Smooth muscle cell (in vitro differentiated cells): ENCODE data around the gene MOGAT2. TPM values are rescaled to one million over a fixed set of nuclear protein-coding genes. Genes with fewer than 3 reads are reported as not detected.

ENCODE experiments used
- DNase-seq: peaks from one replicate; lab custom pipeline; 2025; ENCODE audit not compliant: unreplicated experiment; lab: John Stamatoyannopoulos, UW
- H2AFZ ChIP-seq: fragments of 200-600 bp; sonication (generic); 2 replicates; pipeline ENCODE4 v1.6.0; 2016; ENCODE audit warnings: antibody characterized with exemption, low read depth, mild to moderate bottlenecking
- H3F3A ChIP-seq: fragments of 200-600 bp; sonication (generic); 2 replicates; pipeline ENCODE4 v1.6.0; 2017; ENCODE audit warnings: antibody characterized with exemption, low read depth
- H3K27ac ChIP-seq: fragments of 200-600 bp; sonication (generic); 2 replicates; pipeline ENCODE4 v1.5.1; 2016; ENCODE audit warnings: low read depth, mild to moderate bottlenecking
- H3K27me3 ChIP-seq: fragments of 200-600 bp; sonication (generic); 2 replicates; pipeline ENCODE4 v1.6.1; 2016; ENCODE audit warnings: low read depth, mild to moderate bottlenecking
- H3K36me3 ChIP-seq: fragments of 200-600 bp; sonication (generic); 2 replicates; pipeline ENCODE4 v1.5.1; 2016; ENCODE audit warnings: low read depth
- H3K4me1 ChIP-seq: fragments of 200-600 bp; sonication (generic); 2 replicates; pipeline ENCODE4 v1.5.1; 2016; ENCODE audit warnings: low read depth
- H3K4me2 ChIP-seq: fragments of 200-600 bp; sonication (generic); 2 replicates; pipeline ENCODE4 v1.6.0; 2016; ENCODE audit warnings: mild to moderate bottlenecking
- H3K4me3 ChIP-seq: fragments of 200-600 bp; sonication (generic); 2 replicates; pipeline ENCODE4 v1.5.1; 2016; ENCODE audit warnings: mild to moderate bottlenecking
- H3K79me2 ChIP-seq: fragments of 200-600 bp; sonication (generic); 2 replicates; pipeline ENCODE4 v1.6.0; 2016; ENCODE audit warnings: low read depth, mild to moderate bottlenecking
- H3K9ac ChIP-seq: fragments of 200-600 bp; sonication (generic); 2 replicates; pipeline ENCODE4 v1.6.0; 2016; ENCODE audit warnings: low read depth
- H3K9me3 ChIP-seq: fragments of 200-600 bp; sonication (generic); replicated peaks from 2 replicates; pipeline ENCODE4 v1.5.1; 2016; ENCODE audit warnings: low read depth
- H4K20me1 ChIP-seq: fragments of 200-600 bp; sonication (generic); 2 replicates; pipeline ENCODE4 v1.6.0; 2016; ENCODE audit warnings: low read depth
- WGBS: methylation state at CpG from one replicate; pipeline ENCODE4 v1.1.7; 2016; ENCODE audit warnings: low lambda C conversion rate; 5-methylcytosine and 5-hydroxymethylcytosine counted together
- polyA plus RNA-seq: library from polyadenylated mRNA; unstranded; fragments of >200 nt; fragmentation: Nextera tagmentation; extraction: Ambion mirVana; gene quantifications from 2 replicates; pipeline ENCODE4 v1.2.1, GENCODE V29; 2016
- small RNA-seq: library from RNA; depleted of rRNA; stranded (forward); fragments of <200 nt; gene quantifications from one replicate; pipeline ENCODE3, GENCODE V24; 2014
- total RNA-seq: library from RNA; depleted of rRNA; stranded (reverse); fragments of >200 nt; gene quantifications from 2 replicates; pipeline ENCODE4 v1.2.3, GENCODE V29; 2014
- TF ChIP-seq, protein P1 (sequence below): fragments of 200-600 bp; sonication (generic); IDR thresholded peaks from 2 replicates; pipeline ENCODE4 v1.5.1; 2017; ENCODE audit warnings: borderline replicate concordance, mild to moderate bottlenecking, antibody characterized with exemption; ENCODE audit not compliant: insufficient read depth, poor library complexity, severe bottlenecking

Gene MOGAT2
- total and polyA plus RNA-seq, 2 experiments from 2014 or later: not detected

GRCh38 chr11:75781831-75782230, 64.2 kb downstream of the MOGAT2 start:
- no peak overlapping the region for H3K4me2 ChIP-seq
- no peak for DNase-seq
- H3K4me3 ChIP-seq: no peak overlapping the region

More at GRCh38 chr11:75781831-75782230, 64.2 kb downstream of the MOGAT2 start:
- 95% methylated on average over 9 of the region's 9 CpGs for WGBS
- Histone ChIP-seq H2AFZ (no peak overlapping the region), H3K79me2 (no peaks in the 10 kb centered on the region), H3K9ac (no peak overlapping the region), H4K20me1 (no peaks in the 10 kb centered on the region), H3K36me3 (no peaks in the 10 kb centered on the region), H3K4me1 (no peaks in the 10 kb centered on the region), H3K27ac (no peak overlapping the region), H3K27me3 (no peaks in the 10 kb centered on the region), H3F3A (no peaks in the 10 kb centered on the region), H3K9me3 (no peaks in the 10 kb centered on the region)
- TF ChIP-seq, protein P1, sequence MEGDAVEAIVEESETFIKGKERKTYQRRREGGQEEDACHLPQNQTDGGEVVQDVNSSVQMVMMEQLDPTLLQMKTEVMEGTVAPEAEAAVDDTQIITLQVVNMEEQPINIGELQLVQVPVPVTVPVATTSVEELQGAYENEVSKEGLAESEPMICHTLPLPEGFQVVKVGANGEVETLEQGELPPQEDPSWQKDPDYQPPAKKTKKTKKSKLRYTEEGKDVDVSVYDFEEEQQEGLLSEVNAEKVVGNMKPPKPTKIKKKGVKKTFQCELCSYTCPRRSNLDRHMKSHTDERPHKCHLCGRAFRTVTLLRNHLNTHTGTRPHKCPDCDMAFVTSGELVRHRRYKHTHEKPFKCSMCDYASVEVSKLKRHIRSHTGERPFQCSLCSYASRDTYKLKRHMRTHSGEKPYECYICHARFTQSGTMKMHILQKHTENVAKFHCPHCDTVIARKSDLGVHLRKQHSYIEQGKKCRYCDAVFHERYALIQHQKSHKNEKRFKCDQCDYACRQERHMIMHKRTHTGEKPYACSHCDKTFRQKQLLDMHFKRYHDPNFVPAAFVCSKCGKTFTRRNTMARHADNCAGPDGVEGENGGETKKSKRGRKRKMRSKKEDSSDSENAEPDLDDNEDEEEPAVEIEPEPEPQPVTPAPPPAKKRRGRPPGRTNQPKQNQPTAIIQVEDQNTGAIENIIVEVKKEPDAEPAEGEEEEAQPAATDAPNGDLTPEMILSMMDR: no peak

Small RNAs within 50 kb of the gene (small RNA-seq; reads per million reads assigned to genes)
- gene RN7SL786P: not detected

Other genes starting within 250 kb of the MOGAT2 start
- 2.3 and 3.2 TPM in 2 replicates for gene GDPD5, start 191.9 kb upstream of the MOGAT2 start, total RNA-seq
- gene GDPD5, start 191.9 kb upstream of the MOGAT2 start, polyA plus RNA-seq: 5.8 and 7.1 TPM in 2 replicates
- 2,653 and 2,895 TPM in 2 replicates for gene SERPINH1, start 155.6 kb upstream of the MOGAT2 start, total RNA-seq
- 1,110 and 1,493 TPM in 2 replicates for gene SERPINH1, start 155.6 kb upstream of the MOGAT2 start, polyA plus RNA-seq
- gene MAP6, start 48.8 kb upstream of the MOGAT2 start, total RNA-seq: 0.09 and 0.22 TPM in 2 replicates
- 0.43 and 0.47 TPM in 2 replicates for gene MAP6, start 48.8 kb upstream of the MOGAT2 start, polyA plus RNA-seq
- gene DGAT2, start 50.9 kb downstream of the MOGAT2 start, total RNA-seq: 3.5 and 3.7 TPM in 2 replicates
- 1.5 and 1.8 TPM in 2 replicates for gene DGAT2, start 50.9 kb downstream of the MOGAT2 start, polyA plus RNA-seq
- 20.2 and 22.6 TPM in 2 replicates for gene UVRAG, start 97.4 kb downstream of the MOGAT2 start, total RNA-seq
- gene UVRAG, start 97.4 kb downstream of the MOGAT2 start, polyA plus RNA-seq: 12.9 and 18.1 TPM in 2 replicates